Dermis microvascular lymphatic vessel endothelial cell (primary cell): ENCODE data around the gene AKAP10. TPM values are rescaled to one million over a fixed set of nuclear protein-coding genes. Genes with fewer than 3 reads are reported as not detected.
A peak's percentile ranks its signal among the peaks of the same experiment; 100 is the strongest.
"Not testable (repeated sequence)": the region's sequence is repeated elsewhere in the genome, so short reads cannot be mapped to it uniquely, and the experiment has no call there.

ENCODE experiments used
- DNase-seq, 2 donors: peaks; one replicate each; pipeline versions ENCODE4 v3.0.0 to v3.0.0-alpha.2; 2010; ENCODE audit warnings: low read depth in 2 of 2
- total RNA-seq: library from RNA; depleted of rRNA; stranded (reverse); fragments of >200 nt; gene quantifications from 2 replicates; pipeline ENCODE4 v1.2.1, GENCODE V29; 2014

Gene AKAP10
- total RNA-seq, 1 donor from 2014 or later = 11.4 TPM

DNA sequence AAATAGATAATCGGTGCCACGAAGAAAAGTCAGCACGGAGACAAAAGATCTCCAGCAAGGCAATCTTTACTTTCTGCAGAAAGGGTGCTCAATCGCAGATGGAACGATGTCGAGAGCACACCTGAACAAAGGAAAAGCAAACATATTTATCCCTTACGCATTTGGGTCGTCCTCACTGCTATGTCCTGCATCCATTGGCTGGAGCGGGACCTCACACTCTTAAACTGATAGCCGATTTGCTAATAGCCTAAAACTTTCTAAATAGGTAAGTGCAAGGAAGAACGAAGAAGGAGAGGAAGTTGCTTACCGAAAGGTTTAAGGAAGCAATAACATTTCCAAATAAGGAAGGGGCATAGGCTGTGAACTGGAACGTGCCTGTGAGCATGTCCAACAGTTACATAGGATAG lies 1.2 kb upstream of the AKAP10 start:
- DNase-seq = no peak

DNA sequence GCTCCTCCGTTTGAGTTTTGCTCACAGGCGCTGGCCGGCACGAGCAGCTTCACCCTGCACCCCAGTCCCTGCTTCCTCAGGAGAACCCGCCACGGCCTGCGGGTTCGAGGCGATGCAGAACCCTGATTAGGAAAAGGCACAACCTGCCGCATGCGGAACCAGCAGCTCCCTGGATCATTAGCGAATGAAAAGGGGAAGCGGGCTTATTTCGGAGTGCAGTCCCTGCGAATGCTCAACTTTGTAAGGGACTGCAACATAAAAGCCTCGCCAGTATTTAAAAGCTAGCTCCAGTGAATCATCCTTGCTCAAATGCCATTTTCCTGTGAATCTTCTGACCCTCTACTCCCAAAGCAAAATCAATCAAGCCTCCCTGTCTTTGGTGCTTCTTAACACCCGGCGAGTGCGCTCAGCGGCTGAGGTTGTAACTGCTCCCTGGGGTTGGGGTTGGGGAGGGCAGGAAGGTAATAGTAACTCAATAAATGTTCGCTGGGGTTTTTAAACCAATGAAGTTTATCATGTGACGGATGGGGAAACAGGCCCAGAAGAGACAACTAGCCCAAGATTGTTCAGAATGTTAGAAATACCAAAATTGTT lies 678 bp upstream of the AKAP10 start:
- no peak for DNase-seq

DNA sequence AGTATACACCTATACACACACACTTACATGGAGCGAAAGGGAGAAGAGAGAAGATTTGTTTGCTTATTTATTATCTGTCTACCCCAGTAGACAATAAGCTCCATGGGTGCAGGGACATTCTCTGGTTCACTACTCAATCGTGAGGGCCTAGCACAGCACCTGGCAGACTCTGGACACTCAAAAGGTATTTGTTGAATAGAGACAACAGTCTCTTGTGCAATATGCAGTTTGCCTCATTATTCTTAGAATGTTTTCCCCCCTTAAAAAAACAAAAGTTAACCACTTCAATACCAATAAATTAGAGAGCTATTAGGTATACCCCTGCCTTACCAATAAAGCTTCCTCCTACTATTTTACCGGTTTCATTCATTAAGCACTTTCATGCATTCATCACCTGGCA lies 2.0 kb downstream of the AKAP10 start:
- DNase-seq = no peak

GRCh38 chr17:19973156-19973555 lies 4.5 kb downstream of the AKAP10 start:
- no peak for DNase-seq

DNA sequence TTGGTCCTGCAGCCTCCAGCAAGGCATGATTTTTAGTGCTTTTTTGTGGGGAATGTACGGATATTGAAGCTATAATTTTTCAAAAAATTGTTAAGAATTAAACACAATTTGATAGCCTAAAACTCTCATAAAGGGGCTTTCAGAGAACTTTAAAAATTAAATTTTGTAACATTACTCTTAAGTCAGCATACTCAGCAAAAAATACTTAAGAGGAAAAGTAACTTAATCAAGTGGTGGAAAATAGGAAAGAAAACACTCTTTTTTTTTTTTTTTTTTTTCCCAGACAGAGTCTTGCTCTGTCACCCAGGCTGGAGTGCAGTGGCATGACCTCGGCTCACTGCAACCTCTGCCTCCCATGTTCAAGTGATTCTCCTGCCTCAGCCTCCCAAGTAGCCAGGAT lies 14.7 kb downstream of the AKAP10 start:
- not testable (repeated sequence) for DNase-seq

GRCh38 chr17:19958023-19958422 lies 19.6 kb downstream of the AKAP10 start:
- peak in 1 of 2 donors; percentile 92 for DNase-seq

DNA sequence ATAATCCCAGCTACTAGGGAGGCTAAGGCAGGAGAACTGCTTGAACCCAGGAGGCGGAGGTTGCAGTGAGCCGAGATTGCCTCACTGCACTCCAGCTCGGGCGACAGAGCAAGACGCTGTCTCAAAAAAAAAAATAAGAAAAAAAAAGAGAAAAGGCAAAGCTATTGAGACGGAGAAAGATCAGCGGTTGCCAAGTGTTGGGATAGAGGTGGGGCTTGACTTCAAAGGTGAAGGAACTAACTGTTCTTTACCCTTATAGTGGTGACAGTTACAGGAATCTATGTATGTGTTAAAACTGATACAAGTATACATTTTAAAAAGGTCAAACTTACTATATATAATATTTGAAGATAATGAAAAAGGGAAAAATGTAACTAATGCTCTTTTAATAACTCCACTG lies 22.5 kb downstream of the AKAP10 start:
- DNase-seq = no peak

DNA sequence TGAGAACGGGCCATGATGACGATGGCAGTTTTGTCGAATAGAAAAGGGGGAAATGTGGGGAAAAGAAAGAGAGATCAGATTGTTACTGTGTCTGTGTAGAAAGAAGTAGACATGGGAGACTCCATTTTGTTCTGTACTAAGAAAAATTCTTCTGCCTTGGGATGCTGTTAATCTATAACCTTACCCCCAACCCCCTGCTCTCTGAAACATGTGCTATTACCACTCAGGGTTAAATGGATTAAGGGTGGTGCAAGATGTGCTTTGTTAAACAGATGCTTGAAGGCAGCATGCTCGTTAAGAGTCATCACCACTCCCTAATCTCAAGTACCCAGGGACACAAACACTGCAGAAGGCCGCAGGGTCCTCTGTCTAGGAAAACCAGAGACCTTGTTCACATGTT lies 26.2 kb downstream of the AKAP10 start:
- DNase-seq = not testable (repeated sequence)

DNA sequence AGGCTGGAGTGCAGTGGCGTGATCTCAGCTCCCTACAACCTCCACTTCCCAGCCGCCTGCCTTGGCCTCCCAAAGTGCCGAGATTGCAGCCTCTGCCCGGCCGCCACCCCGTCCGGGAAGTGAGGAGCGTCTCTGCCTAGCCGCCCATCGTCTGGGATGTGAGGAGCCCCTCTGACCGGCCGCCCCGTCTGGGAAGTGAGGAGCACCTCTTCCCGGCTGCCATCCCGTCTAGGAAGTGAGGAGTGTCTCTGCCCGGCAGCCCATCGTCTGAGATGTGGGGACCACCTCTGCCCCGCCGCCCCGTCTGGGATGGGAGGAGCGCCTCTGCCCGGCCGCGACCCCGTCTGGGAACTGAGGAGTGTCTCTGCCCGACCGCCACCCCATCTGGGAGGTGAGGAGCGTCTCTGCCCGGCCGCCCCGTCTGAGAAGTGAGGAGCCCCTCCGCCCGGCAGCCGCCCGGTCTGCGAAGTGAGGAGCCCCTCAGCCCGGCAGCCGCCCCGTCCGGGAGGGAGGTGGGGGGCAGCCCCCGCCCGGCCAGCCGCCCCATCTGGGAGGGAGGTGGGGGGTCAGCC lies 26.9 kb downstream of the AKAP10 start:
- not testable (repeated sequence) for DNase-seq

- peak in 1 of 2 donors; percentile 7 for DNase-seq
Measured at GRCh38 chr17:19948116-19948943, 29.3 kb downstream of the AKAP10 start.

DNA sequence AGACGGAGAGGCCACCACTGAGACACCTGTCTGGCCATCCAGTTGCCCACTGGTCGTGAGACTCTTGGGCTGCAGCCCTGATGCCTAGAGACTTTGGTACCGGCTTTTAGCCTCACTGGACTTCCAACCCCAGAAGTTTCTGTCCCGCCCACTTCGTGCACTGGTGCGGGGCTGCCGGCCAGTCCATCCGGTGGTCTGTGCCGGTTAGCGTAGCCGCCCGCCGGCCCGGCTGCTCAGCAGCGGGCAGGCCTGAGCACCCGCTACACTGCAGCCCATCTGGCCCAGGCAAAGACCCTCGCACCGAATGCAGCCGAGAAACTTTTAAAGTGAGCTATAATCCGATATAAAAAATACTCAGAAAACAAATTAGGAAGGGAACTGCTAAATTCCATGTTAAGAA lies 30.7 kb downstream of the AKAP10 start:
- no peak for DNase-seq

GRCh38 chr17:19945009-19945626 lies 32.5 kb downstream of the AKAP10 start:
- no peak for DNase-seq

GRCh38 chr17:19943599-19943998 lies 34.0 kb downstream of the AKAP10 start:
- DNase-seq = no peak

DNA sequence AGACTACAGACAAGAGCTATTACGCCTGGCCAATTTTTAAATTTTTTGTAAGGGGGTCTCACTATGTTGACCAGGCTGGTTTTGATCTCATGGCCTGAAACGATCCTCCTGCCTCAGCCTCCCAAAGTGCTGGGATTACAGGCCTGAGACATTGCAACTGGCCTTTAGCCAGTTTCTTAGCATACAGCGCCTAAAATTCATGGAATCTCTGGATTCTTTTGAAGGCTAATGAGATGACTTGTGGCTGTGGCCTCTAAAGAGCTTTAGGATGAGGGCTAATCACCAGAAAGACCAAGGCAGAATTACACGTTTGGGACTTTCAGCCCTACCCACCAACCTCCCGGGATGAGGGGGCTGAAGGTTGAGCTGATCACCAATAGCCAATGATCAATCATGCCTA lies 34.6 kb downstream of the AKAP10 start:
- no peak for DNase-seq

GRCh38 chr17:19940722-19941464 lies 36.7 kb downstream of the AKAP10 start:
- DNase-seq = no peak

DNA sequence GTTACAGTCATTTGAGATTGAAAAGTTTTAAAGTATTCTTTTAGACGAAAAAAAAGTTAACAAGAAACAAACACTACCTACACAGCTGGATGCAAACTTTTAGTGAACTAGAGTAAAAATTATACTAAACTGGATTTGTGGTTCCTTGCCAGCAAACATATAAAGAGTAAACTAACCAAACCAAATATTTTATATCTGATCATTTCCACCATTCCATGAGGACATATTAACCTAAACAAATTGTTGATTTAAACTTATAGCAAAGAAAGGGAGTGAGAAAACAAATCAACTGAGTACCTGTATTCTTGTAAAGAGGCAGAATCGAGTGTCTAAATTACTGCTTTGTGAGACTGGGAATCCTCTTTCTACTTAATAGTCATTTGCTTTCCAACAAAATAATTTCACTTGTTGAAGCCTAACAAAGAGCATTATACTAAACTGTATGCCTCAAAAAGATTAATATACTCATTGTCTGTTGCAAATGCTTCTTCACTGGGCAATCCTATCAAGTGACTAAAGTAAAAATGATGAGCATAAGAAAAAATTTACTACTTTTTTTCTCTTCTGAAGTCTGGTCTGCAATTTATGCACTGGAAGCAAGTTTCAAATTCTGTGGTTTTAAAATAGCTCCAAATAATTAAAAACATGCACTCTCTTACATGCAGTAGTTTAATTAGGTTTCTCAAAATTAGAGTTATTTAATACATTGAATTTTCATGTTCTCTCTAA lies 37.5 kb downstream of the AKAP10 start:
- no peak for DNase-seq

GRCh38 chr17:19938736-19939135 lies 38.9 kb downstream of the AKAP10 start:
- DNase-seq = no peak

- DNase-seq = no peak
Measured at GRCh38 chr17:19937522-19937921, 40.1 kb downstream of the AKAP10 start.

DNA sequence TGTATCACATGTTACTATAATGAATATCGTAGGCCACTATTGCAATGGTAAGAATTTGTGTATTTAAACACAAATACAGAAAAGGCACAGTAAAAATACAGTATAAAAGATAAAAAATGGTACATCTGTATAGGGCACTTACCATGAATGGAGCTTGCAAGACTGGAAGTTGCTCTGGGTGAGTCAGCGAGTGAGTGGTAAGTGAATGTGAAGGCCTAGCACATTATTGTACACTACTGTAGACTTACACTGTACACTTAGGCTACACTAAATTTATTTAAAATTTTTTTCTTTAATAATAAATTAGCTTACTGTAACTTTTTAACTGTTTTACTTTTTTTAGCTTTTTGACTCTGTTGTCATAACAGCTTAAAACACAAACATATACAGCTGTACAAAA lies 42.5 kb downstream of the AKAP10 start:
- DNase-seq = no peak

DNA sequence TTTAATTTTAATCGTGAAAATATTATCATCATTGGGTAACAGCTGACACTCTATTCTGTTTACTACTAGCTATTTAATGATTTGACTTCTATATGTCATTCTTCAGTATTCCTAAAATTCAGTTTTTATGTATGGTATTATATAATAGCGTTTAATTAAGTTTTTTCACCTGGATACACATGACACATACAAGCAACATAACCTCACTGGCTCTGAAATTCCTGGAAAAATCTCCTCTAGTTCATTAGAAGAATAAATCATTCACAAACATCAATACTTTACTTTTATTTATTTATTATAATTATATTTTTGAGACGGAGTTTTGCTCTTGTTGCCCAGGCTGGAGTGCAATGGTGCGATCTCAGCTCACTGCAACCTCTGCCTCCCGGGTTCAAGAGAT lies 44.0 kb downstream of the AKAP10 start:
- DNase-seq = no peak

- DNase-seq = no peak
Measured at GRCh38 chr17:19933221-19933620, 44.4 kb downstream of the AKAP10 start.
